Ishikawa (cell line): ENCODE results near the gene ZNF691.

Experiments
- CEBPB ChIP-seq: IDR thresholded peaks from 2 replicates; pipeline ENCODE4 v1.6.1; 2012
- EGR1 ChIP-seq: IDR thresholded peaks from 2 replicates; pipeline ENCODE4 v1.6.1; 2012
- EP300 ChIP-seq: IDR thresholded peaks from 2 replicates; pipeline ENCODE4 v1.6.1; 2012; ENCODE audit warnings: borderline replicate concordance
- FOXM1 ChIP-seq: IDR thresholded peaks from 2 replicates; pipeline ENCODE4 v1.6.1; 2012; ENCODE audit warnings: low read depth, borderline replicate concordance
- NFIC ChIP-seq: IDR thresholded peaks from 2 replicates; pipeline ENCODE4 v1.6.1; 2012
- RAD21 ChIP-seq: IDR thresholded peaks from 2 replicates; pipeline ENCODE4 v1.6.1; 2012; ENCODE audit warnings: low read depth
- TAF1 ChIP-seq: IDR thresholded peaks from 2 replicates; pipeline ENCODE4 v1.6.1; 2012; ENCODE audit warnings: low read depth, mild to moderate bottlenecking
- YY1 ChIP-seq: IDR thresholded peaks from 2 replicates; pipeline ENCODE4 v1.6.1; 2012; ENCODE audit warnings: low read depth
- TF ChIP-seq, protein P1 (sequence below): IDR thresholded peaks from 2 replicates; pipeline ENCODE4 v1.6.1; 2012
- TF ChIP-seq, protein P2 (sequence below): IDR thresholded peaks from 2 replicates; pipeline ENCODE4 v1.6.1; 2012

DNA sequence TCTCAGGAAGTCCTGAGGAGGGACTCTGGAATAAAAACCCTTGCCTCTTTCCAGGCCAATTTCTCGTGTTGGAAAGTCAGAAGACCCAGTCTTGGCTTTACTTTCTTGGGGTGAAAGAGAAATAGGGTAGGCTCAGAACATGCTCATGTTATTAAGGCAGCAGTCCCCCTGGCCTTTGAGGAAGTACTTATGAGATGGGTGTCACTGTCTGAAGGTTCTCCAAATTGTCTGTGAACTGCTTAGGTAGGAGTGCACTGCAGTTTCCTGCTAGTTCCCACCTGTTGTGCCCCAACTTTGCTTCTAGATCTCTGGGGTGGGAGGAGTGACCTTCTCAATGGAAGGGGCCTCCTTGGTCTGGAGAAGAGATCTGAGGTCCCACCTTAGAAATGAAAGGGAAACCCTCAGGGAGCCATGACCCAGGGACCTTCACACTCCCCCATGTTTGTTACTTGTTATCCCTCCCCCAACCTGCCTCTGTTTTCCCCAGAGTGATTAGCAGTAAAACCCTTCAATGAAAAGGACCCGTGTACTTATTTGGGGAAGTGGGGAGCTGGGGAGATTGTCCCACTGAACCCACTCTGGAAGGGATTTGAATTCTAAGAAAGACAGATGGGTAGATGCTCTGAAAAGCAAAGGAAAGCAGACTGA, 5.7 kb downstream of the ZNF691 start:
- no peak for TF ChIP-seq YY1
- no peak for TF ChIP-seq RAD21
- TF ChIP-seq, protein P1, sequence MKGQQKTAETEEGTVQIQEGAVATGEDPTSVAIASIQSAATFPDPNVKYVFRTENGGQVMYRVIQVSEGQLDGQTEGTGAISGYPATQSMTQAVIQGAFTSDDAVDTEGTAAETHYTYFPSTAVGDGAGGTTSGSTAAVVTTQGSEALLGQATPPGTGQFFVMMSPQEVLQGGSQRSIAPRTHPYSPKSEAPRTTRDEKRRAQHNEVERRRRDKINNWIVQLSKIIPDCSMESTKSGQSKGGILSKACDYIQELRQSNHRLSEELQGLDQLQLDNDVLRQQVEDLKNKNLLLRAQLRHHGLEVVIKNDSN, result no peak
- no peak for TF ChIP-seq EGR1
- no peak for TF ChIP-seq NFIC
- TF ChIP-seq CEBPB, result no peak
- TF ChIP-seq EP300, result no peak
- no peak for TF ChIP-seq FOXM1
- TF ChIP-seq, protein P2, sequence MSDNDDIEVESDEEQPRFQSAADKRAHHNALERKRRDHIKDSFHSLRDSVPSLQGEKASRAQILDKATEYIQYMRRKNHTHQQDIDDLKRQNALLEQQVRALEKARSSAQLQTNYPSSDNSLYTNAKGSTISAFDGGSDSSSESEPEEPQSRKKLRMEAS, result no peak
- no peak for TF ChIP-seq TAF1
